Measurements from ENCODE around the gene CTNNA3. TPM values are rescaled to one million over a fixed set of nuclear protein-coding genes. Genes with fewer than 3 reads are reported as not detected.

Gene CTNNA3
- total RNA-seq, 1 donor from 2014 or later = 6.9 TPM

DNA sequence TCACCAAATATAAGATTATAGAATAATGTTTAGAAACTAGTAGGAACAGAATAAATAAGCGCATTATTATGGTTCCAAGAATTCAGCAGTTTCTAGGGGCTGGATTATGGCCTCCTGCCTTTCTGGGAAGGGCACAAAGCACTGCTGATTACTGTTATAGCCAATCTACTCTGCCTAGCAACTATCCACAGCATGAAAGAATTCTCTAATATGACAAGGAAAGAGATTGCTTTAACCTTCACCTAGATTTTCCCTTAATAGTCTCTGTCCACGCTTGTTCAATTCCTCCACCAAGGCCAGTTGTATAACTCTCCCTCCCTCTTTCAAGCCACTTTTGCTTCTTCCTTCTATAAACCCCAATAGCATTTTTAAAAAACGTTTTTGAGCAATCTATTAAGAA lies 1803.7 kb downstream of the CTNNA3 start:
- no peak for DNase-seq (ENCODE audit: low read depth)

DNA sequence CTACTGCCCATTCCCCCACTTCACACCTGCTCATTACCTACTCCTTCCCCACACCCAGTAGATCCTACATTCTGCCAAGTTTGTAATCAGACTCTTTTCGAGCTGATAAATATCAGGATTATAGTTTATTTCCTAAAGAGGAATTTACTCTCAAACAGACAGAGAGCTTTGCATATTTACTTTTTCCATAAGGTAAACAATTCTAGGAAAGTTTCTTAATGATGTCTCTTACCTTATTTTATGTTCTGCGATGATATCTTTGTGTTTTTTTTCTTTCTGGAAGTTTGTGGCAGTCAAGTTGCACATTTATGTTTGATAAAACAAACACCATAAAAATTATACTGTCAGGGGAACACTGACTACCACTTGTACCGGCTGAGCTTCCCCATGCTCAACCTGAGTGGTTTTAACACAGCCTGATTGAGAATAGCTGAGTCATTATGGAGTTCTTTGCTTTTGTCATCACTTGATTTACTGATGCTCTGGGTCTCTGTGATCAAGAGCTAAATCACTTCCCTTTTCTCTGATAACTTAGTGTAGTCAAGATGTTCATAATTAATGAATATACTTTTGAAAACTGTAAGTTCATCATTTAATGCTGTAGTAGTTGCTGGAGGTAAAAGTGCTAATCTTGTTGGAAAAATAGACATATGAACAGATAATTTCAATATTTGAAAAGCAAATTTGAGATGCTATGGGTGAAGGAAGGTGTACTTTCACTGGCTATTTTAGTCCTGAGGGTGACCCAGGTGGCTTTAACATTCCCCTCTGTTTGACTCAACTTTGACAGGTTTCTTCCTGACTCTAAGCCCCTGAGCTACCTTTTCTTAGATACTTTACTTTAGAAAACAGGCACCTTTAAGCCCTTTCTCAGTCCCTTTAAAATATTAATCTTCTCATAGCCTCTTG lies 1804.7 kb downstream of the CTNNA3 start:
- DNase-seq (ENCODE audit: low read depth) = no peak

DNA sequence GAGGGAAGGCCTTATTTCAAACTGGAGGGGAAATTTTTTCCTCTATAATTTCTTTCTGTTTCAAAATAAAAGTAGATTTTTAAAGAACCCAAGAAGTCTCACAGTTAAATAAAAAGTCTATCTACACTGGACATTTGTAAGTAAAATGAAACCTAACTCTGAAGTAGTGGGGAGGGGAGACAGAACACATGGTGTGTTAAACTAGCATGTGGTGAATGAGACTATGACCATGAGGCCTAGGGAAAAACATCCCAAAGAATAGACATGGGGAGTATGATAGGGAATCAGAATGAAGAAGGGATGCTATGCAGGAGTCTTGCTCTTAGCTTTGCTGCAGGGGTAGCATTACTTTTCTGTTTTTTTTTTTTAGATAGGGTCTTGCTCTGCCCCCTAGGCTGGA lies 1831.5 kb downstream of the CTNNA3 start:
- no peak for DNase-seq (ENCODE audit: low read depth)

DNA sequence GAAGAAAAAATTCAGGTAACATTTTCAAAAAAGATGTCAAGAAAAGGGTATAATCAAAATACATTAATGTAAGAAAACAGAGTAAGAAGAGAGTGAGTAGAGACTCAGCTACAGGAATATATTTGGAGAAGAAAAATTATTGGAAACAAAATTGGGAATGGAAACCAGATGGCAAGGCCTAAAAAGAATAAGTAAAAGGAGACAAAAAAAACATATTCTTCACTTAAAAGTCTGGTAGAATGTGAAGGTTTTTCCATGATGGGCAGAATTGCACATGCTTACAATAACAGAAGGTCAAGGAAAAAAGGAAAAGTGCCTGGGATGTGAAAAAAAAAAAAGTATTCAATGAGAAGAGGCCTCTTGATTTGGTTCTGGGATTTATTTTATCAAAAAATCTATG lies 1832.0 kb downstream of the CTNNA3 start:
- no peak for DNase-seq (ENCODE audit: low read depth)

Small RNAs within 50 kb of the gene (microRNA-seq; reads per million reads assigned to microRNA genes)
- gene MIR7151 = not detected

Other genes starting within 250 kb of the CTNNA3 start
- gene DNAJC12, start 142.0 kb upstream of the CTNNA3 start, total RNA-seq = 5.8 and 6.0 TPM in 2 replicates
- gene SIRT1, start 188.5 kb upstream of the CTNNA3 start, total RNA-seq = 15.8 and 19.2 TPM in 2 replicates